HepG2 (cell line): ENCODE data around the gene CARHSP1. TPM values are rescaled to one million over a fixed set of nuclear protein-coding genes. Genes with fewer than 3 reads are reported as not detected.

ENCODE experiments used
- ADNP ChIP-seq: sonication (generic); formaldehyde crosslinking; IDR thresholded peaks from 2 replicates; pipeline ENCODE4 v1.4.0; 2020; ENCODE audit warnings: missing genetic modification reagents
- MIER2 ChIP-seq: IDR thresholded peaks from 2 replicates; pipeline ENCODE4 v1.6.1; 2016; ENCODE audit warnings: missing biosample characterization, missing genetic modification reagents
- NFIC ChIP-seq: IDR thresholded peaks from 2 replicates; pipeline ENCODE4 v1.6.1; 2012; ENCODE audit warnings: mild to moderate bottlenecking, low read length, inconsistent platforms
- ONECUT2 ChIP-seq: sonication (generic); formaldehyde crosslinking; IDR thresholded peaks from 2 replicates; pipeline ENCODE4 v1.4.0; 2020; ENCODE audit warnings: missing genetic modification reagents
- PRPF4 ChIP-seq: fragments of 200-400 bp; formaldehyde crosslinking; IDR thresholded peaks from 2 replicates; pipeline ENCODE4 v1.6.1; 2016; ENCODE audit warnings: low read length, low read depth; ENCODE audit not compliant: poor library complexity, severe bottlenecking
- RAD21 ChIP-seq: fragments of 450-650 bp; formaldehyde crosslinking; IDR thresholded peaks from 2 replicates; pipeline ENCODE4 v1.5.0; 2020; ENCODE audit warnings: mild to moderate bottlenecking
- U2AF1 ChIP-seq: fragments of 200-400 bp; formaldehyde crosslinking; optimal IDR thresholded peaks from 2 replicates; pipeline ENCODE3; 2017; ENCODE audit warnings: mild to moderate bottlenecking, low read depth, low read length
- ZBTB44 ChIP-seq: sonication (generic); formaldehyde crosslinking; IDR thresholded peaks from 2 replicates; pipeline ENCODE4 v1.4.0; 2020; ENCODE audit warnings: missing genetic modification reagents
- ZMYM2 ChIP-seq: sonication (generic); formaldehyde crosslinking; IDR thresholded peaks from 2 replicates; pipeline ENCODE4 v1.8.0; 2022; ENCODE audit warnings: mild to moderate bottlenecking, missing genetic modification reagents
- ZNF124 ChIP-seq: sonication (generic); formaldehyde crosslinking; IDR thresholded peaks from 2 replicates; pipeline ENCODE4 v1.4.0; 2020; ENCODE audit warnings: missing genetic modification reagents
- ZNF547 ChIP-seq: sonication (generic); formaldehyde crosslinking; IDR thresholded peaks from 2 replicates; pipeline ENCODE4 v1.5.1; 2020; ENCODE audit warnings: mild to moderate bottlenecking, missing genetic modification reagents
- ZNF577 ChIP-seq: sonication (generic); formaldehyde crosslinking; IDR thresholded peaks from 2 replicates; pipeline ENCODE4 v1.4.0; 2020; ENCODE audit warnings: mild to moderate bottlenecking, low read depth, missing genetic modification reagents, borderline replicate concordance
- polyA plus RNA-seq, 8 experiments: library from polyadenylated mRNA; depleted of rRNA in 3 of 8; stranded (reverse) in 7 of 8; unstranded in 1 of 8; fragments of >200 nt; fragmentation: Illumina TruSeq in 4 of 8; extraction: Trizol in 4 of 8; gene quantifications; 2 replicates each; pipeline versions ENCODE4 v1.2.1 to v1.2.3, GENCODE V29; 2011 to 2016; ENCODE audit warnings: low read depth in 4 of 8, missing spikeins in 1 of 8, mixed read lengths in 1 of 8; ENCODE audit not compliant: insufficient read depth in 1 of 8
- total RNA-seq, 5 experiments: library from RNA; depleted of rRNA; stranded (reverse); fragments of >200 nt; fragmentation: Illumina TruSeq; extraction: Trizol; gene quantifications; 2 replicates each; pipeline ENCODE4 v1.2.3, GENCODE V29; 2016; ENCODE audit warnings: low read depth in 1 of 5
- TF ChIP-seq, protein P1 (sequence below): sonication (generic); formaldehyde crosslinking; IDR thresholded peaks from 2 replicates; pipeline ENCODE4 v1.4.0; 2020; ENCODE audit warnings: low read depth, mild to moderate bottlenecking, missing genetic modification reagents
- TF ChIP-seq, protein P2 (sequence below): sonication (generic); formaldehyde crosslinking; IDR thresholded peaks from 2 replicates; pipeline ENCODE4 v1.4.0; 2020; ENCODE audit warnings: mild to moderate bottlenecking, missing genetic modification reagents
- TF ChIP-seq, protein P3 (sequence below): IDR thresholded peaks from 2 replicates; pipeline ENCODE4 v1.6.1; 2016; ENCODE audit warnings: mild to moderate bottlenecking, missing biosample characterization, missing genetic modification reagents
- TF ChIP-seq, protein P4 (sequence below): sonication (generic); formaldehyde crosslinking; IDR thresholded peaks from 2 replicates; pipeline ENCODE4 v1.5.0; 2020; ENCODE audit warnings: mild to moderate bottlenecking, missing genetic modification reagents
- TF ChIP-seq, protein P5 (sequence below): sonication (generic); formaldehyde crosslinking; IDR thresholded peaks from 2 replicates; pipeline ENCODE4 v1.4.0; 2020; ENCODE audit warnings: missing genetic modification reagents

Gene CARHSP1
- total and polyA plus RNA-seq, 2 of the 13 experiments (the other 11 are each of a cell fraction or from before 2014, with no cell fraction given) = 173 to 345 TPM

GRCh38 chr16:8850279-8850885, 18.4 kb downstream of the CARHSP1 start (continued):
- TF ChIP-seq, protein P1, sequence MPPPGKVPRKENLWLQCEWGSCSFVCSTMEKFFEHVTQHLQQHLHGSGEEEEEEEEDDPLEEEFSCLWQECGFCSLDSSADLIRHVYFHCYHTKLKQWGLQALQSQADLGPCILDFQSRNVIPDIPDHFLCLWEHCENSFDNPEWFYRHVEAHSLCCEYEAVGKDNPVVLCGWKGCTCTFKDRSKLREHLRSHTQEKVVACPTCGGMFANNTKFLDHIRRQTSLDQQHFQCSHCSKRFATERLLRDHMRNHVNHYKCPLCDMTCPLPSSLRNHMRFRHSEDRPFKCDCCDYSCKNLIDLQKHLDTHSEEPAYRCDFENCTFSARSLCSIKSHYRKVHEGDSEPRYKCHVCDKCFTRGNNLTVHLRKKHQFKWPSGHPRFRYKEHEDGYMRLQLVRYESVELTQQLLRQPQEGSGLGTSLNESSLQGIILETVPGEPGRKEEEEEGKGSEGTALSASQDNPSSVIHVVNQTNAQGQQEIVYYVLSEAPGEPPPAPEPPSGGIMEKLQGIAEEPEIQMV = peak; percentile 72; the same call in 1 of the 2 replicates
- TF ChIP-seq, protein P2, sequence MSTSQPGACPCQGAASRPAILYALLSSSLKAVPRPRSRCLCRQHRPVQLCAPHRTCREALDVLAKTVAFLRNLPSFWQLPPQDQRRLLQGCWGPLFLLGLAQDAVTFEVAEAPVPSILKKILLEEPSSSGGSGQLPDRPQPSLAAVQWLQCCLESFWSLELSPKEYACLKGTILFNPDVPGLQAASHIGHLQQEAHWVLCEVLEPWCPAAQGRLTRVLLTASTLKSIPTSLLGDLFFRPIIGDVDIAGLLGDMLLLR (CRISPR knock-in tag) = 0 out of 2 replicates have a peak, but pooled peaks have one; percentile 21
- TF ChIP-seq ADNP = 0 out of 2 replicates have a peak, but pooled peaks have one; percentile 54
- TF ChIP-seq NFIC = no peak
- TF ChIP-seq RAD21 = peak; percentile 66; the same call in 1 of the 2 replicates
- no peak for TF ChIP-seq ZNF577 (CRISPR knock-in tag)
- peak; percentile 93 for TF ChIP-seq ZNF124 (CRISPR knock-in tag)
- TF ChIP-seq ZBTB44 (CRISPR knock-in tag) = 0 out of 2 replicates have a peak, but pooled peaks have one; percentile 52
- no peak for TF ChIP-seq ONECUT2 (CRISPR knock-in tag)
- TF ChIP-seq PRPF4 = no peak
- TF ChIP-seq U2AF1 = no peak
- TF ChIP-seq ZNF547 (CRISPR knock-in tag) = peak; percentile 97
- peak; percentile 80 for TF ChIP-seq MIER2 (CRISPR knock-in tag)
- TF ChIP-seq, protein P3, sequence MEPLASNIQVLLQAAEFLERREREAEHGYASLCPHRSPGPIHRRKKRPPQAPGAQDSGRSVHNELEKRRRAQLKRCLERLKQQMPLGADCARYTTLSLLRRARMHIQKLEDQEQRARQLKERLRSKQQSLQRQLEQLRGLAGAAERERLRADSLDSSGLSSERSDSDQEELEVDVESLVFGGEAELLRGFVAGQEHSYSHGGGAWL (CRISPR knock-in tag) = peak; percentile 66; the same call in 1 of the 2 replicates
- TF ChIP-seq, protein P4, sequence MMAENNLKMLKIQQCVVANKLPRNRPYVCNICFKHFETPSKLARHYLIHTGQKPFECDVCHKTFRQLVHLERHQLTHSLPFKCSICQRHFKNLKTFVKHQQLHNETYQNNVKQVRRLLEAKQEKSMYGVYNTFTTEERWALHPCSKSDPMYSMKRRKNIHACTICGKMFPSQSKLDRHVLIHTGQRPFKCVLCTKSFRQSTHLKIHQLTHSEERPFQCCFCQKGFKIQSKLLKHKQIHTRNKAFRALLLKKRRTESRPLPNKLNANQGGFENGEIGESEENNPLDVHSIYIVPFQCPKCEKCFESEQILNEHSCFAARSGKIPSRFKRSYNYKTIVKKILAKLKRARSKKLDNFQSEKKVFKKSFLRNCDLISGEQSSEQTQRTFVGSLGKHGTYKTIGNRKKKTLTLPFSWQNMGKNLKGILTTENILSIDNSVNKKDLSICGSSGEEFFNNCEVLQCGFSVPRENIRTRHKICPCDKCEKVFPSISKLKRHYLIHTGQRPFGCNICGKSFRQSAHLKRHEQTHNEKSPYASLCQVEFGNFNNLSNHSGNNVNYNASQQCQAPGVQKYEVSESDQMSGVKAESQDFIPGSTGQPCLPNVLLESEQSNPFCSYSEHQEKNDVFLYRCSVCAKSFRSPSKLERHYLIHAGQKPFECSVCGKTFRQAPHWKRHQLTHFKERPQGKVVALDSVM (CRISPR knock-in tag) = peak; percentile 67
- peak; percentile 82 for TF ChIP-seq ZMYM2 (CRISPR knock-in tag)
- TF ChIP-seq, protein P5, sequence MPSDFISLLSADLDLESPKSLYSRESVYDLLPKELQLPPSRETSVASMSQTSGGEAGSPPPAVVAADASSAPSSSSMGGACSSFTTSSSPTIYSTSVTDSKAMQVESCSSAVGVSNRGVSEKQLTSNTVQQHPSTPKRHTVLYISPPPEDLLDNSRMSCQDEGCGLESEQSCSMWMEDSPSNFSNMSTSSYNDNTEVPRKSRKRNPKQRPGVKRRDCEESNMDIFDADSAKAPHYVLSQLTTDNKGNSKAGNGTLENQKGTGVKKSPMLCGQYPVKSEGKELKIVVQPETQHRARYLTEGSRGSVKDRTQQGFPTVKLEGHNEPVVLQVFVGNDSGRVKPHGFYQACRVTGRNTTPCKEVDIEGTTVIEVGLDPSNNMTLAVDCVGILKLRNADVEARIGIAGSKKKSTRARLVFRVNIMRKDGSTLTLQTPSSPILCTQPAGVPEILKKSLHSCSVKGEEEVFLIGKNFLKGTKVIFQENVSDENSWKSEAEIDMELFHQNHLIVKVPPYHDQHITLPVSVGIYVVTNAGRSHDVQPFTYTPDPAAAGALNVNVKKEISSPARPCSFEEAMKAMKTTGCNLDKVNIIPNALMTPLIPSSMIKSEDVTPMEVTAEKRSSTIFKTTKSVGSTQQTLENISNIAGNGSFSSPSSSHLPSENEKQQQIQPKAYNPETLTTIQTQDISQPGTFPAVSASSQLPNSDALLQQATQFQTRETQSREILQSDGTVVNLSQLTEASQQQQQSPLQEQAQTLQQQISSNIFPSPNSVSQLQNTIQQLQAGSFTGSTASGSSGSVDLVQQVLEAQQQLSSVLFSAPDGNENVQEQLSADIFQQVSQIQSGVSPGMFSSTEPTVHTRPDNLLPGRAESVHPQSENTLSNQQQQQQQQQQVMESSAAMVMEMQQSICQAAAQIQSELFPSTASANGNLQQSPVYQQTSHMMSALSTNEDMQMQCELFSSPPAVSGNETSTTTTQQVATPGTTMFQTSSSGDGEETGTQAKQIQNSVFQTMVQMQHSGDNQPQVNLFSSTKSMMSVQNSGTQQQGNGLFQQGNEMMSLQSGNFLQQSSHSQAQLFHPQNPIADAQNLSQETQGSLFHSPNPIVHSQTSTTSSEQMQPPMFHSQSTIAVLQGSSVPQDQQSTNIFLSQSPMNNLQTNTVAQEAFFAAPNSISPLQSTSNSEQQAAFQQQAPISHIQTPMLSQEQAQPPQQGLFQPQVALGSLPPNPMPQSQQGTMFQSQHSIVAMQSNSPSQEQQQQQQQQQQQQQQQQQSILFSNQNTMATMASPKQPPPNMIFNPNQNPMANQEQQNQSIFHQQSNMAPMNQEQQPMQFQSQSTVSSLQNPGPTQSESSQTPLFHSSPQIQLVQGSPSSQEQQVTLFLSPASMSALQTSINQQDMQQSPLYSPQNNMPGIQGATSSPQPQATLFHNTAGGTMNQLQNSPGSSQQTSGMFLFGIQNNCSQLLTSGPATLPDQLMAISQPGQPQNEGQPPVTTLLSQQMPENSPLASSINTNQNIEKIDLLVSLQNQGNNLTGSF (CRISPR knock-in tag) = no peak; the same call in 1 of the 2 replicates
